SK-N-SH (cell line): ENCODE data around the gene SLC7A1. TPM values are rescaled to one million over a fixed set of nuclear protein-coding genes. Genes with fewer than 3 reads are reported as not detected.
A peak's percentile ranks its signal among the peaks of the same experiment; 100 is the strongest.

Experiments
- CTCF ChIA-PET: fragments of 300-600, 350-600 bp; formaldehyde crosslinking; extraction: SDS; loops from one replicate; lab custom pipeline; 2021; lab: Yijun Ruan, JAX
- POLR2A ChIA-PET: fragments of 350-600 bp; sonication (Branson Sonifier 250); formaldehyde crosslinking; extraction: SDS; loops from one replicate; lab custom pipeline; 2020; ENCODE audit warnings: antibody characterized with exemption, inconsistent platforms; lab: Yijun Ruan, JAX
- DNase-seq: peaks from one replicate; pipeline ENCODE4 v3.0.0; 2012
- H2AFZ ChIP-seq: fragments of 200-600 bp; sonication (generic); 2 replicates; pipeline ENCODE4 v1.8.1; 2016; ENCODE audit warnings: antibody characterized with exemption, mild to moderate bottlenecking, low read depth
- H3F3A ChIP-seq: fragments of 200-600 bp; sonication (generic); replicated peaks from 2 replicates; pipeline ENCODE3; 2016; ENCODE audit warnings: antibody characterized with exemption, mild to moderate bottlenecking; ENCODE audit not compliant: insufficient read depth
- H3K27ac ChIP-seq, 2 experiments: fragments of 200-500 bp in 1 of 2; fragments of 200-600 bp in 1 of 2; sonication (Bioruptor generic) in 1 of 2; sonication (generic), shearing (Covaris generic) in 1 of 2; 2 replicates each; pipeline versions ENCODE4 v1.5.1 to v1.6.1; 2014 to 2016; ENCODE audit warnings: low read depth in 2 of 2, inconsistent platforms in 1 of 2, low read length in 1 of 2, mild to moderate bottlenecking in 1 of 2, mixed read lengths in 1 of 2
- H3K27me3 ChIP-seq: fragments of 200-600 bp; sonication (generic), shearing (Covaris generic); 2 replicates; pipeline ENCODE4 v1.6.1; 2016; ENCODE audit warnings: mixed run types; ENCODE audit not compliant: insufficient read depth
- H3K36me3 ChIP-seq, 2 experiments: fragments of 200-500 bp in 1 of 2; fragments of 200-600 bp in 1 of 2; sonication (Bioruptor generic) in 1 of 2; sonication (generic) in 1 of 2; replicated peaks in 1 of 2; 2 replicates each; pipeline versions ENCODE3 to v1.5.1; 2014 to 2016; ENCODE audit warnings: low read length in 1 of 2, mild to moderate bottlenecking in 1 of 2; ENCODE audit not compliant: insufficient read depth in 2 of 2, control insufficient read depth in 1 of 2
- H3K4me1 ChIP-seq, 2 experiments: fragments of 200-500 bp in 1 of 2; fragments of 200-600 bp in 1 of 2; sonication (Bioruptor generic) in 1 of 2; sonication (generic), shearing (Covaris generic) in 1 of 2; 2 replicates each; pipeline versions ENCODE4 v1.5.1 to v1.6.1; 2014 to 2016; ENCODE audit warnings: low read depth in 1 of 2, low read length in 1 of 2, mixed run types in 1 of 2; ENCODE audit not compliant: insufficient read depth in 2 of 2, control insufficient read depth in 1 of 2
- H3K4me2 ChIP-seq: fragments of 200-600 bp; sonication (generic), shearing (Covaris generic); 2 replicates; pipeline ENCODE4 v1.6.1; 2017; ENCODE audit warnings: mixed run types
- H3K4me3 ChIP-seq, 2 experiments: fragments of 200-500 bp in 1 of 2; fragments of 200-600 bp in 1 of 2; sonication (Bioruptor generic) in 1 of 2; sonication (generic), shearing (Covaris generic) in 1 of 2; 2 replicates each; pipeline versions ENCODE4 v1.5.1 to v1.8.1; 2014 to 2016; ENCODE audit warnings: low read depth in 2 of 2, inconsistent platforms in 1 of 2, low read length in 1 of 2, mild to moderate bottlenecking in 1 of 2, mixed read lengths in 1 of 2, moderate library complexity in 1 of 2
- H3K79me2 ChIP-seq: fragments of 200-600 bp; sonication (generic); 2 replicates; pipeline ENCODE4 v1.8.1; 2017; ENCODE audit warnings: mild to moderate bottlenecking; ENCODE audit not compliant: insufficient read depth
- H3K9ac ChIP-seq: fragments of 200-600 bp; sonication (generic); 2 replicates; pipeline ENCODE4 v1.6.1; 2017; ENCODE audit warnings: mixed run types
- H3K9me2 ChIP-seq: fragments of 200-600 bp; sonication (generic); 2 replicates; pipeline ENCODE4 v1.6.1; 2017; ENCODE audit warnings: mixed run types
- H3K9me3 ChIP-seq: fragments of 200-600 bp; sonication (generic); 2 replicates; pipeline ENCODE4 v1.6.1; 2017; ENCODE audit warnings: mixed run types, mild to moderate bottlenecking, moderate library complexity
- H4K20me1 ChIP-seq: fragments of 200-600 bp; sonication (generic); 2 replicates; pipeline ENCODE4 v1.6.1; 2017; ENCODE audit warnings: mild to moderate bottlenecking, mixed run types; ENCODE audit not compliant: insufficient read depth
- CTCF ChIP-seq: fragments of 200-600 bp; sonication (generic); IDR thresholded peaks from 2 replicates; pipeline ENCODE4 v1.6.1; 2017; ENCODE audit warnings: antibody characterized with exemption, mild to moderate bottlenecking, moderate library complexity
- FOXM1 ChIP-seq: IDR thresholded peaks from 2 replicates; pipeline ENCODE4 v1.4.0; 2012; ENCODE audit warnings: low read depth, mild to moderate bottlenecking
- GABPA ChIP-seq: IDR thresholded peaks from 2 replicates; pipeline ENCODE4 v1.4.0; 2012; ENCODE audit warnings: low read depth, mild to moderate bottlenecking
- NFIC ChIP-seq: IDR thresholded peaks from 2 replicates; pipeline ENCODE4 v1.4.0; 2012; ENCODE audit warnings: borderline replicate concordance
- NRF1 ChIP-seq: IDR thresholded peaks from 2 replicates; pipeline ENCODE4 v1.6.1; 2012; ENCODE audit warnings: low read depth, mild to moderate bottlenecking, low read length
- REST ChIP-seq: IDR thresholded peaks from 2 replicates; pipeline ENCODE4 v1.6.1; 2012; ENCODE audit warnings: mild to moderate bottlenecking, low read depth, low read length, moderate library complexity
- RFX5 ChIP-seq: IDR thresholded peaks from 2 replicates; pipeline ENCODE4 v1.6.1; 2012; ENCODE audit warnings: mild to moderate bottlenecking, improper control_type of control experiment, low read length
- RXRA ChIP-seq: IDR thresholded peaks from 2 replicates; pipeline ENCODE4 v1.4.0; 2012; ENCODE audit warnings: low read depth, mild to moderate bottlenecking, borderline replicate concordance
- SIN3A ChIP-seq: IDR thresholded peaks from 2 replicates; pipeline ENCODE4 v1.6.1; 2012; ENCODE audit warnings: low read depth, mild to moderate bottlenecking, low read length, moderate library complexity, borderline replicate concordance
- TCF12 ChIP-seq: IDR thresholded peaks from 2 replicates; pipeline ENCODE4 v1.4.0; 2012
- USF1 ChIP-seq: IDR thresholded peaks from 2 replicates; pipeline ENCODE4 v1.4.0; 2012; ENCODE audit warnings: low read depth, borderline replicate concordance
- USF2 ChIP-seq: fragments of 150-350 bp; IDR thresholded peaks from 2 replicates; pipeline ENCODE4 v1.6.1; 2017; ENCODE audit warnings: antibody characterized with exemption, low read length, low read depth, borderline replicate concordance
- ZBTB33 ChIP-seq: IDR thresholded peaks from 2 replicates; pipeline ENCODE4 v1.4.0; 2012; ENCODE audit warnings: low read depth, borderline replicate concordance
- whole genome bisulfite sequencing: methylation state at CpG from one replicate; pipeline ENCODE4 v1.1.6; 2017; ENCODE audit warnings: low lambda C conversion rate; 5-methylcytosine and 5-hydroxymethylcytosine counted together
- polyA plus RNA-seq, 3 experiments: library from polyadenylated mRNA; depleted of rRNA; stranded (reverse); fragments of >200 nt; gene quantifications; 2 replicates each; pipeline ENCODE4 v1.2.3, GENCODE V29; 2012
- TF ChIP-seq, protein P1 (sequence below): IDR thresholded peaks from 2 replicates; pipeline ENCODE4 v1.4.0; 2012; ENCODE audit warnings: low read depth
- TF ChIP-seq, protein P2 (sequence below): fragments of 150-350 bp; IDR thresholded peaks from 2 replicates; pipeline ENCODE4 v1.6.1; 2016; ENCODE audit warnings: mild to moderate bottlenecking, low read depth, low read length

The SLC7A1 gene
- polyA plus RNA-seq, 1 of the 3 experiments (the other 2 are of a cell fraction), result 14.0 TPM

GRCh38 chr13:29507356-29507755, 88.1 kb downstream of the SLC7A1 start:
- no peak overlapping the region for H3K9ac ChIP-seq
- H3K9me2 ChIP-seq, result no peaks in the 10 kb centered on the region
- H3K9me3 ChIP-seq, result no peaks in the 10 kb centered on the region
- peaks cover 0 to 25% of the 10 kb centered on the region in 2 experiments for H3K36me3 ChIP-seq
- no peaks in the 10 kb centered on the region for H3K27me3 ChIP-seq
- peaks cover 5% of the 10 kb centered on the region for H3F3A ChIP-seq
- H3K4me2 ChIP-seq, result no peak overlapping the region
- H3K4me1 ChIP-seq, result peaks cover 0 to 26% of the 10 kb centered on the region in 2 experiments; a peak in 2 of 4 replicates
- 100% methylated on average over 5 of the region's 14 CpGs for WGBS
- H2AFZ ChIP-seq, result no peak overlapping the region
- no peak for DNase-seq
- 0 out of 4 replicates have a peak overlapping the region, but pooled peaks of 1 of the 2 experiments have one; percentile 19 for H3K27ac ChIP-seq
- TF ChIP-seq NRF1 (no peak), GABPA (no peak), SIN3A (no peak), ZBTB33 (no peak), NFIC (no peak), USF1 (no peak), FOXM1 (no peak)
- ChIA-PET POLR2A (no interaction called here), CTCF (interaction anchor here (0.7 to 10.4 kb wide), 40 partner anchors 9 to 626 kb away, joined by 3 to 143 read pairs (median 7); partner anchors contain the start of gene SLC7A1)
- H3K4me3 ChIP-seq, result no peak overlapping the region
- no peaks in the 10 kb centered on the region; the same call in 1 of the 2 replicates for H3K79me2 ChIP-seq
- H4K20me1 ChIP-seq, result 0 out of 2 replicates have a peak, but pooled peaks cover 2% of the 10 kb centered on the region

- Histone ChIP-seq H3K27me3 (no peaks in the 10 kb centered on the region), H3K36me3 (peaks cover 0 to 12% of the 10 kb centered on the region in 2 experiments), H3K4me3 (no peak overlapping the region), H4K20me1 (0 out of 2 replicates have a peak, but pooled peaks cover 2% of the 10 kb centered on the region), H3K27ac (no peak overlapping the region), H3K79me2 (no peaks in the 10 kb centered on the region), H3K4me2 (no peak overlapping the region), H2AFZ (no peak overlapping the region), H3K9me3 (no peaks in the 10 kb centered on the region), H3F3A (peaks cover 5% of the 10 kb centered on the region), H3K4me1 (peaks cover 0 to 26% of the 10 kb centered on the region in 2 experiments; a peak in 2 of 4 replicates), H3K9me2 (no peaks in the 10 kb centered on the region), H3K9ac (no peak overlapping the region)
- 92% methylated on average over 2 of the region's 10 CpGs for WGBS
- POLR2A ChIA-PET, result no interaction called here
- no peak for DNase-seq
- CTCF ChIA-PET, result interaction anchor here (0.7 to 10.4 kb wide), 3 partner anchors 12 to 608 kb away, joined by 3 to 143 read pairs (median 46); no protein-coding TSS in a partner anchor
- TF ChIP-seq, protein P1, sequence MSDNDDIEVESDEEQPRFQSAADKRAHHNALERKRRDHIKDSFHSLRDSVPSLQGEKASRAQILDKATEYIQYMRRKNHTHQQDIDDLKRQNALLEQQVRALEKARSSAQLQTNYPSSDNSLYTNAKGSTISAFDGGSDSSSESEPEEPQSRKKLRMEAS, result no peak
- TF ChIP-seq, protein P2, sequence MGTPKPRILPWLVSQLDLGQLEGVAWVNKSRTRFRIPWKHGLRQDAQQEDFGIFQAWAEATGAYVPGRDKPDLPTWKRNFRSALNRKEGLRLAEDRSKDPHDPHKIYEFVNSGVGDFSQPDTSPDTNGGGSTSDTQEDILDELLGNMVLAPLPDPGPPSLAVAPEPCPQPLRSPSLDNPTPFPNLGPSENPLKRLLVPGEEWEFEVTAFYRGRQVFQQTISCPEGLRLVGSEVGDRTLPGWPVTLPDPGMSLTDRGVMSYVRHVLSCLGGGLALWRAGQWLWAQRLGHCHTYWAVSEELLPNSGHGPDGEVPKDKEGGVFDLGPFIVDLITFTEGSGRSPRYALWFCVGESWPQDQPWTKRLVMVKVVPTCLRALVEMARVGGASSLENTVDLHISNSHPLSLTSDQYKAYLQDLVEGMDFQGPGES, result no peak
- TF ChIP-seq RXRA (no peak), REST (no peak), RFX5 (no peak), CTCF (no peak), TCF12 (no peak), NFIC (no peak), USF2 (no peak), NRF1 (no peak)
Measured at GRCh38 chr13:29505950-29506349, 89.5 kb downstream of the SLC7A1 start.
